HG03354 (cell line): ENCODE results near the gene KCNA3.
A peak's percentile ranks its signal among the peaks of the same experiment; 100 is the strongest.

Source experiments
- ATAC-seq: cut with Tn5 transposase; IDR thresholded peaks from one replicate; pipeline ENCODE4 v1.9.1; 2021; ENCODE audit warnings: mild to moderate bottlenecking; ENCODE audit not compliant: unreplicated experiment, poor library complexity, severe bottlenecking

KCNA3 gene

DNA sequence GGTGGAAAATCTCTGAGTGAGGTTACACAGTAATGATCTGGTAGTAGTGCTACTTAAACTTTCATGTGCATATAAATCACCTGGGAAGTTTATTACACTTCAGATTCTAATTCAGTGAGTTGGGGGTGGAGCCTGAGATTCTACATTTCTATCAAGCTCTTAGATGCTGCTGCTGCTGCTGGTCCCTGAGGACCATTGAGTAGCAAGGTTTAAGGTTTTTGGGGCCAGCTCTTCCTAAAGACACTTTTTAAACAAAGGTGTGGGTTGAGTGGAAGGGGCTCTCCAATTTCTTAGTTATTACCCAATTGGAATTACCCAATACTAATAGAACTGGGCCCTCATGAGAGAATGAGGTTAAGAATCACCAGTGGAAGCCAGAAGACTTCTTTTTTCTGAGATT is 29.5 kb downstream of the KCNA3 start:
- ATAC-seq: no peak

DNA sequence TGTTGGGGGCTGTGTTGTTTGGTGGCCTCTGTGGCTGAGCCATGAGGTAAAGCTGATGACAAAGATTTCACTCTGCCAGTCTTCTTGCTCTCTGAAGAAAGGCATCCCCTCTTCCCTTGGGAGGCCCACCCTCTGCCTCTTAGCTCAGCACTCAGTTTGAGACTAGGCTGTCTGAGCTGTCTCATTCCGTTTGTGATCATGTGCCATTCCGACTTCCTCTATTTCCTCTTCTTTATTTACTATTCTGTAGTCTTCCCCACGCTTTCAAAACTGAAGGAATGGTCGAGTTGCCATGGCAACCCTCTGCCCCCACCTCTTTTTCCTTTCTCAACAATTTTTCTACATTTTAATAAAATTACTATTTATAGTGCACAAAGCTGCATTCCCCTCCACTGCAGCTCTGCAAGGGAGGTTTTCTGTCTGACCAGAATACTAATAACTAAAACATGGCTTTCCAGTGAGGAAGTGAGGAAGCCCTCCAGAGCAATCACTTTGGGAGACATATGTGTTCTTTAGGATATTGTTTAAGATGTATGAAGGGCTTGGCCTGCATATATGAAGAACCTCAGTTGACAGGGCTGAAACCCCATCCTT is 30.8 kb downstream of the KCNA3 start:
- no peak for ATAC-seq

DNA sequence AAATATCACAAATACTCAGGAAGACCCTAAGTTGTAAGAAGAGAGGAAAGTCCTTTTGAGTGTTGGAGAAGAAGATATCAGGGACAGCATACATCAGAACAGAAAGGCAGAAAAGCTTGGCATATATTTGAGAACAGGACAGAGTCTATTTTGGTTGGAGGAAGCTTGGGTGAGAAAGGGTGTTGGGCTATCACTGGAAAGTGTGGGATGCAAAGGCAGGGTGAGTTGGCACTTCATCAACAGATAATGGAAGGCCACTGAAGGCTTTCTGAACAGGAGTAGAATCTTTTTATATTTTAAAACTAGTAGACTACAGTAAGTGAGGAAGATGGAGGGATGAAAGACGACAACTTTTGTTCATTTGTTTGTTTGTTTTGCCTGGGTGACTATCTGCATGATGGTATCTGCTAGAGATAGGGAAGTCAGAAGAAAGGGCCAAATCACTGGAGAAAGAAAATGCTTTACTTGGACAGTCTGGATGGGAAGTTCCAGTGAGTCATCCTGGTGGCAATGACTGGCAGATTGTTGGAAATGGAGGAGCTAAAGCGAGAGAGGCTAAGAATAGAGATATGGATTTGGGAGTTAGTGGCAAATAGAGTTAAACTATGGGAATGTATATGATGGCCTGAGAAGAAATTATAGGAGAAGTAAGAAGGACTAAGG is 34.9 kb downstream of the KCNA3 start:
- no peak for ATAC-seq

DNA sequence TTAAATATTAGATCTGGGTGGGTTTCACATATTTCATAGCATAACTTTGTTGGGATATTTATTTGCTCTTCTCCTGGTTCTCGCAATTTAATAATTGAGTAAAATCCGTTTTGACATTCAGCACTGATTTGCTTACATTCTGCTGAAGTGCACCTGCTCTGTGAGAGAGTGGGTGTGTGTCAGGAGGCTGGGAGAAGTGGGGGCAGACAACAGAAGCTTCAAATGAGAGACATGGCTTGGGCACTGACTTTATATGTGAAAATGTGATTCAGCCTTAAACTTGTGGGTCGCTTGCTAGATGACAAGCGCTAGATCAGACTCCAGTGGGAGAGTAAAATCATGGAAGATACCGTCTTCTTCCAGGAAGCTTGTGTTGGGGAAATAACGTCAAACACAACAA is 36.2 kb downstream of the KCNA3 start:
- ATAC-seq: no peak

DNA sequence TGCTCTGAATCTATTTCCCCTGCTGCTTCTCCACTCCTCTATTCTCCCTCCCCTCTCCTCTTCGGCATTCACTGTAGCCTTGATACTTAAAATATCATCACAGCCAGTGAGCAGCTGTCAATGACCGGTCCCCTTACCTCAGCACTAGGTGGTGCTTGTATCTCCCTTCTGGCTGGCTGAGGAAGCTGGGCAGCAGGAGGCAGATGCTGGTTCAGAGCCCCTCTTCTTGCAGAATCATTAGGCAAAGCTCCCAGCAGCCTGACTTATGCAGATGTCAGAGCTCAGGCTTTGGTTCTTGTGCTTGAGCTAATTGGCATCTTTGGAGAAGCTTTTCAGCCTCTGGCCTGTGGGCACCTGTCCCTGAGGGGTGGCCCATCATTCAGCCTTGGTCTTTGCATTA is 36.7 kb downstream of the KCNA3 start:
- no peak for ATAC-seq

DNA sequence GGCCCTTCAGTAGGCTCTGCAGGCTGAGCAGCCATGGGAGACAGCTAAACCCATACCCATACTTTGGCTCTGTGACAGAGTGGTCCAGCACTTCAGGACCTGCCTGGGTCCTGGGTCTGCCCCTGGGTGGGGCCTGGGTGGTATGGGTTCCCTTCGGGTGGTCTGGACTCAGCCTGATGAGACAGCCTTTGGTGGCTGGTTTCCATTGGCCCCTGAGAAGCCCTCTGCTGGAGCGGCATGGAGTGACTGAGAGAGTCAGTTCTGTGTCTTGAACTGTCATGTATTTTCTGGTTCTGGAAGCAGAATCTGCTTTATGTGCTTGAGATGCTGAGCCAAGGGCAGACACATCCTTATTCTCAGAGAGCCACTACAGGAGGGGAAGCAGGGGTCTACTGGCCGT is 37.3 kb downstream of the KCNA3 start:
- ATAC-seq: no peak

DNA sequence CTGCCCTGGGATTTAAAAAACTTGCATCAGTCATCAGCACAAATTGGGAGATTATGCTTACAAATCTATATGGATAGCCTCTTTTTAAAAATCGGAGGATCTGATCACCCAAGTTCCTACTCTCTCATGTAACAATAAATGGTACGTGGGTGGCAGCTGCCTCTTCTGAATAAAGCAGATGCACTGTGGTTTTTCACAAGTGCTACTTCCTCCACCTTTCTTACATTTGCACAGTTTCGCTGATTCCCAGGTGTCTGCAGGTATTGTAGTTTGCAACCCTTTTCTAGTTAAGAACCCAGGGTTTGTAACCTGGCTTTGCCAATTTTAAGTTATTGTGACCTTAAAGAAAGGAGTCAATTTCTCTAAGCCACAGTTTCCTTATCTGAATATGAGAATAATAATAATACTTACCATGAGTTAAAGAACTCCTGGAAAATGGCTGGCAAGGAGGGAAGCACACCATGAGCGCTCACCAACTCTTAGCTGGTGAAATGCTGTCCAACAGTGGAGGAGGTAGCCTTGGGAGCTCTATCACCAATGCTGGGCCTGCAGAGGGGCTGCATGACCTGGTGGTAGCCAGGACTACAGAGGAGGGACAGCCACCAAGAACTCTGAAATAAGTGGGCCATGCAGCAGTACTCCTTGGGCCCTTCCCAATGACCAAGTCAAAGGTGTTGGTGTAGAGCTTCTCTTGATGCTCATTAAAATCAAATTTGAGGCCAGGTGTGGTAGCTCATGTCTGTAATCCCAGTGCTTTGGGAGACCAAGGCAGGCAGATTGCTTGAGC is 38.4 kb downstream of the KCNA3 start:
- ATAC-seq: no peak

DNA sequence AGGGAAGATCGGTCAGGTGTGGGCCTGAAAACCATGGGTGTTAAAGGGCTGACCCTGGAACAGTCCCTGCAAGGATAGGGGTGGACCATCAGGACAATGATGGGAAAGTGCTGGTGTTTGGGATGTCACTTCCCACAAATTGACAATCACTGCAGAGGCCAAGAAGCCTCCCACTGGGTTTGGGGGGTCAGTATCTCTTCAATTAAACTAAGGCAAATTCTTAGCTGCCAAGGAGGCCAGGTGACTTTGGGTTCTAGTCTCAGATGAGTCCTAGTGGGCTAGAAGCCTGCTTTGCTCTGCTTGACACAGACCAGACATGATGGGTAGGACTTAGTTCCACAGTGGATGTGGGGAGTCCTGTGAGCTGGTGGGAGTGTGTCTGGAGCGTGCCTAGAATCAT is 39.3 kb downstream of the KCNA3 start:
- ATAC-seq: no peak

DNA sequence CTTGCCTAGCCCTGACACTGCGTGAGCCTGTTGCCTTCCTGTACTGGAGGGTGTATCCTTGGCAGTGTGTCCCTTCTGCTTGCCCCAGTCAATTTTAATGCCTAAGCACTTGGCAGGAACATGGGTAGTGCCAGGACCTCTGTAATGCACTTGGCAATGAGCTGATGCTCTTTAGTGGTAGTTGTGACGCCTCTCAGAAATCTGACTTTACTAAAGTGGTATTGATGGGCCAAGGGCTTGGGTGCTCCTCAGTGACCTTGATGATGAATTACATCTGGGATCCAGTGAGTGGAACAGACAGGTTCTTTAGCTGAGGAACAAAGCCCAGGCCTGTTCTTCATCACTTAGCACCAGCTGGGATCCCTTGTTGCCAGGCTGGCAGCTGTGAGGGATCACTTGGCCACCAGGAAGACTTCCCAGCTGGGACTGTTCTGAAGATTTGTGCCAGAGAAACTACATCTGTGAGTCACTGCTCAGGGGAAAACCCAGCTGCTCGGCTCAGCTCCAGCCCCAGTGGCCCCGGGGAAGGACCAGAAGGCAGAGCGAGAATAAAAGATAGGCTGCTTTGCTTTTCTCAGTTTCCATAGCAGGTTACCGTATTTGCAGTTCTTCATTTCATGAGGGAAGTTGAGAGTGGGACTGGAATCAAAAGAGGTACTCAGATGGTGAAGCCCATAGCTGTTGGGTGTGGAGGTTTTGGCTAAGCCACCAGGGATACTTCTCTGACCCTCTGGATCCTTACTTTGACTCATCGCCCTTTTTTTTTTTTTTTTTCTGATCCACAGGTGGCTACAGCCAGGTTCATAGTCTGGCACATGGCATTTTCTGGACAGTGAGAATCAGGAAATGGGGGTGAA is 40.1 kb downstream of the KCNA3 start:
- peak; percentile 69 for ATAC-seq

DNA sequence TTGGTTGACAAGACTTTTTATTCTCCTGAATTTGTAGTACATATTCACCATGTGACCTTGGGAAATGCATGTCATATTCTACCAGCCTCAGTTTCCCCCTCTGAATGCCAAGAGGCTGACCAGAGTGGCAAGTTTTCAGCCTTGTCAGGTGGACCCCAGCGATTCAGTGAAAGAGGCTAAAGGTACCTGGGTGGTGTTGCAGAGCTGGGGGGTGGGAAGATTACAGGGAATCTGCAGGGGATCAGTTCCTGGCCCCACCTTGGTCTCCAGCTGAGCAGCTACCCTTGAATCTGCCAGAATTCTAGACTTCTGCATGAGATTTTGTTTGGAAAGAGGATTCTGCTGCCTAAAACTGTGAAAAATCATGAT is 40.7 kb downstream of the KCNA3 start:
- no peak for ATAC-seq

DNA sequence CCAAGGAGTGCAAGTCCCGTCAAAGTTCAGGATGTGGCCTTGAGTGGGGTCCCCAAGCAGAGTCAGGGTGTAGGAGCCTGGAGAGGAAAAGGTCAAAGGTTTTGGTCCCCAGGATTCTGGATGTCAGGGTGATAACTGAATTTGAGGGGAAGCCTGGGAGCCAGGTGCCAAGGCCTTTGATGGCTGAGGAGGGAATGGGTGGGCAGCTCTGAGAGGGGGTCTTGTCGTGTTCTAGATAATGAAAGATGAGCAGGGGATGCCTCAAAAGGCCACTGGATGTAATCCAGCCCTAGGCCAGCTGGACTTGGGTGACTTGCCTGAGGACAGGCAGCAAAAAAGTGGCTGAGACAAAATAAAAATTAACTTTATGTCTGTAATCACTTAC is 41.1 kb downstream of the KCNA3 start:
- ATAC-seq: no peak

DNA sequence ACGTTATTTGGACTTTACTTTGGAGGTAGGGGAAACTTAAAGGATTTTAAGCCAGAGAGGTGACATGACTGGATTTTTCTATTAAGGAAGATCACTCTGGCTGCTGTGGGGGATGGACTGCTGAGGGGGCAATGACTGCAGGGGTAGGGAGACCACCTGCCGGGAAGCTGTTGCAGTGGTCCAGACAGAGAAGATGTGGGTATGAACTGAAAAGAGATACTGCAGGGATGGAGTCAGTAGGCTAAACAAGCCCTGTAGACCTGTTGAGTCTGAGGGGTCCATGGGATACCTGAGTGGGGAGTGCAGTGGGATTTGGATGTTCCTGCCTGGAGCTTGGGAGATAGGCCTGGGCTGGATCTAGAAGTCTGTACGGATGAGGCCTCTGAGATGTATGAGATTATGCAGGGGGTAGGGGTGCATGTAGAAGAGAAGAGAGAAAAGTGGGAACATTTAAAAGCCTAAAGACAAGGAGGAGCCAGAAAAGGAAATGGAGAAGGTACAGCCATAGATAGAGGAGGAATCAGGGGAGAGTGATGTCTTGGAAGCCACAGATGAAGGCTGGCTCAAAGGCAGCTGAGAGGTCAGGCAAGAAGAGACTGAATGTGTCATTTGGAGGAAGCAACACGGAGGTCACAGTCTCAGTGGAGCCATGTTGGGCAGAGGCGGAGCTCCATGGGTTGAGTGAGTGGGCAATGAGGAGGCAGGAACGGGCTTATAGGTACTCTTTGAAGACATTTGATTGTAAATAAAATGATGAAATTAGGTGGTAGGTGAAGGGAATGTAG is 42.7 kb downstream of the KCNA3 start:
- ATAC-seq: no peak

DNA sequence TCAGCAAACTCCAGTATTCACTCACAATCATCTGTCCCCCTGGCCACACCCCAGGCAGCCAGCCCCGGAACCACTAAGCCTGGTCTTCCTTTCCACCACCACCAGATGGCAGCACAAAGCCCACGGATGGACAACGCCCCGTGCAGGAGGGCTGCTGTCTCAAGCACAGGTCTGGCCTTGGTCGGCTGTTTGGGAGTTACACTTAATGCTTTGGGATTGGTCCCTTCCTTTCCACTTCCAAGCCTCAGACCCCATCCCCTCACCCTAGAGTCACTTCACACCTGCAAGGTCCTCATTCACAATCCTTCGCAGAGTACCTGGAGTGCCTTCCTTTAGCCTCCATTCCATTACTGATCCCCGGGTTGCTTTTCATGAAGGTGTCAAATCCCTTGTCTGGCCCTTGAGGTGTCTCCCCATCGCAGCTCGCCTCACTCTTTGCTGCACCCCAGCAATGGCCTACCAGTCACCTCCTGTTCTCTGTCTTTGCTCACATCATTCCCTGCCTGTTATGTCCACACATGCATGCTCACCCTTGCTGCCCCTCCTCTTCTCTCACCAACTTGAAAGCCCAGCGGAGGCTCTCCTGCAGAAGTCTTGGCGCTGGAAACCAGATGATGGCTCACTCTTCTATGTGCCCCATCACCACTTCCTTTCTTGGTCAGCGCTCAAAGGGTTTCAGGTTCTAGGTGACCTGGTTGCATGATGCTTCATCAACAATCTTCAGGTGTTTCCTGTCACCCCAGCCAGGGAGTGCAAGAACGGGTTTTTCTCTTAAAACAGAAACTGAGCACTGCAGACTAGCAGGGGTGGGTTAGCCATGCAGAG is 43.7 kb downstream of the KCNA3 start:
- ATAC-seq: peak; percentile 60

DNA sequence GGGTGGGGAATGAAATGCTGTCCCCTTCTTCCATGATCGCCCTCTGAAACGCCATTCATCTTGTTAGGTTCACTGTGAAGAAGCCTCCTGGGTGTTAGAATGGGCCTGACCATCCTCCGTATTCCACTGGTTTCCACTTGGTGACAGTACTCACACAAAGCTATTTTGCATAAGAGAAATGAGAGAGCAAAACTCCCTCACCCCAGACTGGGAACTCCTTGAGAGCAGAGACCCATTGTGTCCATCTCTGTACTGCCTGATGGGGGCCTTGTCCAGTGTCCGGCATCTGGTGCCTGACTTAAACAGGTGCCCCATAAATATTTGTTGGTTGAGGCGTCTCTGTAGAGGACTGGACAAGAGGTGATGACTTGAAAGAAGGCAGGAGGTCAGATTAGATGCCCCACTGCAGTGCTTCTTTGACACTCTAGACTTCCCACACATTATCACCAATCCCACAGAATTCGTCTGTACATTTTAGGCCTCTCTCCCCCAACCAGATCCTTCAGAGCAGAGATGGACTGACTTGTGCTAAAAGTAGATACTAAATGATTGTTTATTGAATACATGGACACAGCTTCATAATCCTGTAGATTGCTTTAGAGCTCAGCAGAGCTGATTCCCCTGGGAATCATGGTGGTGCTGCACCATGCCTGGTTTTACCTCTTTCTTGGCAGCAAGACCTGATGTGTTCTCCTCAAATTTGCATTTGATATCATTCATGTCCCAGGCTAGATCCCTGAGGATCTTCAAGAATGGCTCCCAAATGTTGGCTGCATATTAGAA is 46.2 kb downstream of the KCNA3 start:
- ATAC-seq: no peak

DNA sequence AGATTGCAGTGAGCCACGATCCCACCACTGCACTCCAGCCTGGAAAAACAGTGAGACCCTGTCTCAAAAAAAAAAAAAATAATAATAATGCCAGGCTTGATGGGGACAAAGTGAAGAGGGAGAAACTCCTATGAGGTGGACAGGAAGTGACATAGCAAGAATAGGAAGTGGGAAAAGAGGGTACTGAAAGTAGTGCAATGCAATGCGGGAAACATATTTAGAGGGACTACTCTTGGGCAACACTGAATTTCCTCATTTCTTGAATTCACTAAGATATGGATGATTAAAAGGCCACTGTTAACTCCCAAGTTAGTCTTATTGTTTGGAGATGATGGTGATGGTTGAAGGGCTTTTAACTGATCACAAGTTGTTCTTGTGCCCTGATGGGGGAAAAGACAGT is 47.0 kb downstream of the KCNA3 start:
- no peak for ATAC-seq

DNA sequence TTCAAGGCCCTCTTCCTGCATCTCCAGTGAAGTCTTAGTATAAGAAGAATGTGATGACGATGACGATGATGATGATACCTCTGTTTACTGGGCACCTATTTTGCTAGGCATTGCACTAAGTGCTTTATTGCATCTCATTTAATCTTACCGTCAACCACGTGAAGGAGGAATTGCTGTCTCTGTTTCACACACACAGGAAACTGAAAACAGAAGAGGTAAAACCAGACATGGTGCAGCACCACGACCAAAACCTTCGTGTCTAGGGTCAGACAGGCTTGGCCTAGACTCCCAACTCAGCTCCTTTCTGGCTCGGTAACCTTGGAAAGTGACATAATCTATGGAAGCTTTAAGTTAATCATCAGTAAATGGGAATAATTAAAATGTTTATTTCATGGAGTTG is 47.9 kb downstream of the KCNA3 start:
- ATAC-seq: no peak
